ENCODE measurements around the gene GID8. TPM values are rescaled to one million over a fixed set of nuclear protein-coding genes. Genes with fewer than 3 reads are reported as not detected.
A peak's percentile ranks its signal among the peaks of the same experiment; 100 is the strongest.

GID8 gene
- total and polyA plus RNA-seq, 2 of the 13 experiments (the other 11 are each of a cell fraction or from before 2014, with no cell fraction given) = 39.6 to 59.8 TPM

DNA sequence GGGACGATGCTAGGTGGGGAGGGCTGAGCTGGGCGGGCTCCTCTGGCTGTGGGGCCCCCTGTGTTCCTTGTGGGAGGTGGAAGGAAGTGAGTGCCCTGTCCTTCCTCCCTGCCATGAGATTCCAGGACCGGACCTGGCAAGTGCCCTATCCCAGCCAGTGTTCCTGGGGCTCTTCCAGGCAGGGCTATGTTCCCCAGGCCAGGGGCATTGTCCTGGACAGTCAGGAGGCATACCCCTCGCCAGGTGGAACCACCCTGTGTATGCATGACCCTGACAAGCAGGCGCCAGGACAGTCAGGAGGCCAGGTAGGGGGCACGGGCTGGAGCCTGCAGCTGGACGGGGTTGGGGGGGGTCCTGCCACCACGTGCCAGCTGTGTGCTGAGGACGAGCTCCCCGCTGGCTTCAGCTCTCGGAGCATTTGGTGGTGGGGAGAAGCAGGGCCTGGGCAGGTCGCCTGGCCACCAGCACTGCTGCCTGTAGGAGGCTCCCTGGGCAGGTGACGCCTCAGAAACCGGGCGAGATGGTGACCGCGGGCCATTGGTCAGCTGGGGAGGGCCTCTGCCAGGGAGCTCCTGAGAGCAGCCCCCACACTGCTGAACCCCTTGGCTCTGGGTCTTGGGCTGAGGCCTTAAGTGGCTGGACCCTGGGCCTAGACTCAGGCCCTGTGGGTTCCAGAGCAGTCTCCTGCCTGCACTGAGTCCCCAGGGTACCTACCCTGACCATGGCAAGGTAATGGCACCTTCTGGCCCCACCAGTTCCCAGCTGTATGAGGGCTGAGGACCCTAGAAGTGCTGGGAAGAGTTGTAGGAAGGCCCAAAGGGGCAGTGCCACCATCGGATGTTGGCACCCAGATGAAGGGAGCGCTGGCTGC, 15.3 kb downstream of the GID8 start (continued):
- TF ChIP-seq, protein P1, sequence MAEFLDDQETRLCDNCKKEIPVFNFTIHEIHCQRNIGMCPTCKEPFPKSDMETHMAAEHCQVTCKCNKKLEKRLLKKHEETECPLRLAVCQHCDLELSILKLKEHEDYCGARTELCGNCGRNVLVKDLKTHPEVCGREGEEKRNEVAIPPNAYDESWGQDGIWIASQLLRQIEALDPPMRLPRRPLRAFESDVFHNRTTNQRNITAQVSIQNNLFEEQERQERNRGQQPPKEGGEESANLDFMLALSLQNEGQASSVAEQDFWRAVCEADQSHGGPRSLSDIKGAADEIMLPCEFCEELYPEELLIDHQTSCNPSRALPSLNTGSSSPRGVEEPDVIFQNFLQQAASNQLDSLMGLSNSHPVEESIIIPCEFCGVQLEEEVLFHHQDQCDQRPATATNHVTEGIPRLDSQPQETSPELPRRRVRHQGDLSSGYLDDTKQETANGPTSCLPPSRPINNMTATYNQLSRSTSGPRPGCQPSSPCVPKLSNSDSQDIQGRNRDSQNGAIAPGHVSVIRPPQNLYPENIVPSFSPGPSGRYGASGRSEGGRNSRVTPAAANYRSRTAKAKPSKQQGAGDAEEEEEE (CRISPR knock-in tag; IDR thresholded peaks at IDR 0.05; ENCODE audit: borderline replicate concordance) = no peak
- TF ChIP-seq RELA (CRISPR knock-in tag; IDR thresholded peaks at IDR 0.05) (no peak), ARID5B (CRISPR knock-in tag; IDR thresholded peaks at IDR 0.05) (0 out of 2 replicates have a peak, but pooled peaks have one; percentile 38), ZSCAN31 (CRISPR knock-in tag; IDR thresholded peaks at IDR 0.05; ENCODE audit: low read depth) (no peak; the same call in 1 of the 2 replicates), ARID2 (CRISPR knock-in tag; IDR thresholded peaks at IDR 0.05; ENCODE audit: borderline replicate concordance) (peak; percentile 89; the same call in 1 of the 2 replicates), MAX (IDR thresholded peaks at IDR 0.05) (peak; percentile 54), ZNF850 (CRISPR knock-in tag; conservative IDR thresholded peaks at IDR 0.05) (0 out of 2 replicates have a peak, but pooled peaks have one; percentile 15), KLF13 (CRISPR knock-in tag; IDR thresholded peaks at IDR 0.05) (0 out of 2 replicates have a peak, but pooled peaks have one; percentile 25), ZNF160 (CRISPR knock-in tag; IDR thresholded peaks at IDR 0.05) (0 out of 2 replicates have a peak, but pooled peaks have one; percentile 88), GATAD2A (CRISPR knock-in tag; IDR thresholded peaks at IDR 0.05) (no peak), ZSCAN30 (CRISPR knock-in tag; IDR thresholded peaks at IDR 0.05) (no peak; the same call in 1 of the 2 replicates), RCOR2 (CRISPR knock-in tag; IDR thresholded peaks at IDR 0.05) (no peak), UBTF (CRISPR knock-in tag; IDR thresholded peaks at IDR 0.05) (no peak; the same call in 1 of the 2 replicates)
- TF ChIP-seq, protein P2, sequence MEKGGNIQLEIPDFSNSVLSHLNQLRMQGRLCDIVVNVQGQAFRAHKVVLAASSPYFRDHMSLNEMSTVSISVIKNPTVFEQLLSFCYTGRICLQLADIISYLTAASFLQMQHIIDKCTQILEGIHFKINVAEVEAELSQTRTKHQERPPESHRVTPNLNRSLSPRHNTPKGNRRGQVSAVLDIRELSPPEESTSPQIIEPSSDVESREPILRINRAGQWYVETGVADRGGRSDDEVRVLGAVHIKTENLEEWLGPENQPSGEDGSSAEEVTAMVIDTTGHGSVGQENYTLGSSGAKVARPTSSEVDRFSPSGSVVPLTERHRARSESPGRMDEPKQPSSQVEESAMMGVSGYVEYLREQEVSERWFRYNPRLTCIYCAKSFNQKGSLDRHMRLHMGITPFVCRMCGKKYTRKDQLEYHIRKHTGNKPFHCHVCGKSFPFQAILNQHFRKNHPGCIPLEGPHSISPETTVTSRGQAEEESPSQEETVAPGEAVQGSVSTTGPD (CRISPR knock-in tag; IDR thresholded peaks at IDR 0.05) = peak; percentile 65; the same call in 1 of the 2 replicates
- TF ChIP-seq, protein P3, sequence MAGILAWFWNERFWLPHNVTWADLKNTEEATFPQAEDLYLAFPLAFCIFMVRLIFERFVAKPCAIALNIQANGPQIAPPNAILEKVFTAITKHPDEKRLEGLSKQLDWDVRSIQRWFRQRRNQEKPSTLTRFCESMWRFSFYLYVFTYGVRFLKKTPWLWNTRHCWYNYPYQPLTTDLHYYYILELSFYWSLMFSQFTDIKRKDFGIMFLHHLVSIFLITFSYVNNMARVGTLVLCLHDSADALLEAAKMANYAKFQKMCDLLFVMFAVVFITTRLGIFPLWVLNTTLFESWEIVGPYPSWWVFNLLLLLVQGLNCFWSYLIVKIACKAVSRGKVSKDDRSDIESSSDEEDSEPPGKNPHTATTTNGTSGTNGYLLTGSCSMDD (CRISPR knock-in tag; IDR thresholded peaks at IDR 0.05) = 0 out of 2 replicates have a peak, but pooled peaks have one; percentile 18
- TF ChIP-seq, protein P4, sequence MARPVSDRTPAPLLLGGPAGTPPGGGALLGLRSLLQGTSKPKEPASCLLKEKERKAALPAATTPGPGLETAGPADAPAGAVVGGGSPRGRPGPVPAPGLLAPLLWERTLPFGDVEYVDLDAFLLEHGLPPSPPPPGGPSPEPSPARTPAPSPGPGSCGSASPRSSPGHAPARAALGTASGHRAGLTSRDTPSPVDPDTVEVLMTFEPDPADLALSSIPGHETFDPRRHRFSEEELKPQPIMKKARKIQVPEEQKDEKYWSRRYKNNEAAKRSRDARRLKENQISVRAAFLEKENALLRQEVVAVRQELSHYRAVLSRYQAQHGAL (CRISPR knock-in tag; IDR thresholded peaks at IDR 0.05; ENCODE audit: not compliant biosample characterization) = no peak
